NCI-H526 (cell line): ENCODE measurements around the gene NFKBIE.
"Not testable (repeated sequence)": the region's sequence is repeated elsewhere in the genome, so short reads cannot be mapped to it uniquely, and the experiment has no call there.

Source experiments
- DNase-seq, 2 experiments: peaks; one replicate each; lab custom pipeline; 2025; lab: John Stamatoyannopoulos, UW

The NFKBIE gene

GRCh38 chr6:44245912-44246662 lies 19.3 kb downstream of the NFKBIE start:
- peak; percentile 67 to 90 for DNase-seq

GRCh38 chr6:44245391-44245911 lies 19.9 kb downstream of the NFKBIE start:
- no peak for DNase-seq

DNA sequence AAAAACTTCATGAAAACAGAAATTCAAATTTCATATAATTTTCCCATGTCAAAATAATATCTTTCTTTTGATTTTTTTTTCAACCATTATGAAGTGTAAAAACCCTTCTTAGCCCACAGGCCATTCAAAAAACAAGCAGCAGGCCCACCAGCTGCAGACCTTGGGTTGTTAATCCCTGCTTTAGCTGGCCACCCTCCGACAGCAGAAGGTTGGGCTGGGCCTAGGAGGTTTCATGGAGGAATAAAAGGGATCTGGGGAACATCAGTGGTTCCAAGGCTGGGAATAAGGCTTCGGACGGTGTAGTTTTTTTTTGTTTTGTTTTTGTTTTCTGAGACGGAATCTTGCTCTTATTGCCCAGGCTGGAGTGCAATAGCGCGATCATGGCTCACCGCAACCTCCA lies 22.0 kb downstream of the NFKBIE start:
- DNase-seq: no peak

DNA sequence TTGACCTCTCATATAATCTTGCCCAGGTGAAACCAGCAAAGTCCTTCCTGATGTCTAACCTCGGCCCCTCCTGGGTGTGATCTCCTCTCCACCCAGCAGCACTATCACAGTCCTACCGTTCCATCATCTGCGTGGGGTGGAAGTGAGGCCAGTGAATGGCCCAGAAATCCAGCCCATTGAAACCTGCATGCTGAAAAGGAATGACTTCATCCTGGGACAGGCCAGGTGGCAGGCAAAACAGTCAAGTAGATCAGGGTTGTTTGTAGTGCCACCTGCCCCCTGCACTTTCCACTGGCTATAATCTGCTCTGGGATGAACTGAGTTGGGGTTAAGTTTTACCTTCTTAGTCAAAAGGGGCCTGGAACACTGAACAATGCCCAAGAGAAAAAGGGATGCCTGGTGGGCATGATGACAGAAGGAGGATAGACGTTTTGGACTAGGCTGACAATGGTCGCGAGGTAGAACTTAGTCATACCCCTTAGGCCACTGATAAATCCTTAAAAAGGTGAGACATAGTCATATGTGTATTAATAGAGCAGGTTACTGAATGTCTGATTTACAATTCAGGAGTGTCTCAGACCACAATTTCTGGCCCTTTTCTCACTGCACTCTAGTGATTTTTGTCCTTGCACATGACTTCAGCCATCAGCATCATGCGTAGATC lies 26.5 kb downstream of the NFKBIE start:
- DNase-seq: no peak

DNA sequence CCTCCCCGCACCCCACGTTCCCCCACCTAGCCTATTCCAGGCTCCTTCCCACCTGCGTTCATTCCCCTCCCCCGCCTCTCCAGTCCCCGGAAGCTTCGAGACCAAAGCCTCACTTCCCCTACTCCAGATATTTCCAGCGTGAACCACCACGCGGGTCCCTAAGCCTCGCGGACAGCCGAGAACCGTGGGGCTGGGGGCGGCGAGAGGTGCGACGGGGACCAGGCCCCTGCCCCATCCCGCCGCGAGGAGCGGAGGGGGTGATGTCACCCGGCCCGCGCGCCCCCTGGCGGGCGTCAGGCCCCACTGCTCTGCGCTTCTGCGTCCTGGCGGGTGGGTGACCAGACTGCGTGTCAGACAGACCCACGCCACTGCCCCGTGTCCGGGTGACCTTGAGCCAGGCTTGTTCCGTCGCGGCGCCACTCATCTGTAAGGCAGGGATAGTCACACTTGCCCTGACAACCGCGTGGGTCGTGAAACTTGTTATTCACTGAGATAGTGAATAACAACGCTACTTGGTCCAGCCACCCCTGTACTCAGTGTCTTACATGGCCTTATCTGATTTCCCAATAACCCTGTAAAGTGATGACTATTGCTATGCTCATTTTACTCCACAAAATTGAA lies 27.4 kb downstream of the NFKBIE start:
- peak; percentile 75 to 94 for DNase-seq

DNA sequence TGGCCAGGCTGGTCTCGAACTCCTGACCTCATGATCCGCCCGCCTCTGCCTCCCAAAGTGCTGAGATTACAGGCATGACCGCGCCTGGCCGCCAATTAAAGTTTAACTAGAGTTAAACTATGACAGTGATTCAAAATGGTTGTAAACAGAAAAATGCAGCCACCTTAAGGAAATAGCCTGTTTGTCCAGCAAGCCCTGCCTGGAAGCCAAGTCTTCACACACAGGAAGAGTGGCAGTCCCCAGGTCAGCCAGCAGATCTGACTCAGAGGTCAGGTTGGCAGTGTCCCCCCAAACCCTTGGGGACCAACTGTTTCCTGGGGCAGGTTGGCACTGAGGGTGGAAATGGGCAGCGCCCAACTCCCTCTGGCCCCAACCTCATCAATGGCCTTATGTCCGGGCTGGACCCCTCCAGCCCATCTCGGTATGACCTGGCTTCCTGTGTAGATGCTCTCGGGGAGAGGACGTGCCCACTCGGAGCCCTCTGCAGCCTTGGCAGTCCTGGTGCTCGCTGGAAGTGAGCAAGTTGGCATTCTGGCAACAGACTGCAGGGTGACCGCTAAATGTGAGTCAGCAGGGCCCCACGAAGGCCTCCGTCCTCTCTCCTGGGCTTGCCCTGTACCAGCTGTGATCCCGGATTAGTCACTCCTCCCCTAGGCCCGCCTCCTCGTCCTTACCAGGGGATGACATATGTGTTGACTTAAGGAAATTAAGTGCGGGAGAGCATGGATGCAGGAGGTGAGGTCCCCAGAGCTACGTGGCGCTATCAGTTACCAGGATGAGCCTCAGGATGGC lies 28.1 kb downstream of the NFKBIE start:
- peak; percentile 97 to 98 for DNase-seq

DNA sequence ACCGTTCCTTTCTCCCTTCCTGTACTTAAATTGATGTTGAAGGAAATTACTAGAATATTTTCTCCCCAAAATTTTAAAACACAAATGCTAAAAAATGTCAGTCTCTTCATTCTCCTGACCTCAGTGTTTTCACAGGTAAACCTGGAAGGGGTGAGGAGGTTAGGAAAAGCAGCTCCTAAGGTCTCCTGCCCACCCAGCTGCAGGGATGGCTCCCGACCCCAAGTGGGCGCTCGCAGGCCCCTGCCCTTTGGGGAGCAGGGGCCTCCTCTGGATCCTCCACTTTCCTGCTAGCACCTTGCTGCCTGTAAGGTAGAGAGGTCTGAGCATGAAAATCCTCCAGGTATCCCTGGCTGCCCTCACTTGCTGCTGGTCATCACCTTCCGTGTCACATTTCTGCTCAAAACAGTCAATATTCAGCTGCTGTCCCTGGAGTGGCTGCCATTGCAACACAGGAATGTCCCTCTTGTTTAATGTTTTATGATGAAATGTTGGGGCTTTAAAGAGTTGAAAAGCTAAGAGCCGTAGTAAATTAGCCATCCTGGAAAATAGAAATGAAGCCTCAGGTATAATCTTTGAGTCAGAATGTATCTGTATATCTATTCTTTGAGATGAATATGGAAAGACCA lies 29.3 kb downstream of the NFKBIE start:
- no peak for DNase-seq

GRCh38 chr6:44235269-44235668 lies 30.1 kb downstream of the NFKBIE start:
- no peak for DNase-seq

DNA sequence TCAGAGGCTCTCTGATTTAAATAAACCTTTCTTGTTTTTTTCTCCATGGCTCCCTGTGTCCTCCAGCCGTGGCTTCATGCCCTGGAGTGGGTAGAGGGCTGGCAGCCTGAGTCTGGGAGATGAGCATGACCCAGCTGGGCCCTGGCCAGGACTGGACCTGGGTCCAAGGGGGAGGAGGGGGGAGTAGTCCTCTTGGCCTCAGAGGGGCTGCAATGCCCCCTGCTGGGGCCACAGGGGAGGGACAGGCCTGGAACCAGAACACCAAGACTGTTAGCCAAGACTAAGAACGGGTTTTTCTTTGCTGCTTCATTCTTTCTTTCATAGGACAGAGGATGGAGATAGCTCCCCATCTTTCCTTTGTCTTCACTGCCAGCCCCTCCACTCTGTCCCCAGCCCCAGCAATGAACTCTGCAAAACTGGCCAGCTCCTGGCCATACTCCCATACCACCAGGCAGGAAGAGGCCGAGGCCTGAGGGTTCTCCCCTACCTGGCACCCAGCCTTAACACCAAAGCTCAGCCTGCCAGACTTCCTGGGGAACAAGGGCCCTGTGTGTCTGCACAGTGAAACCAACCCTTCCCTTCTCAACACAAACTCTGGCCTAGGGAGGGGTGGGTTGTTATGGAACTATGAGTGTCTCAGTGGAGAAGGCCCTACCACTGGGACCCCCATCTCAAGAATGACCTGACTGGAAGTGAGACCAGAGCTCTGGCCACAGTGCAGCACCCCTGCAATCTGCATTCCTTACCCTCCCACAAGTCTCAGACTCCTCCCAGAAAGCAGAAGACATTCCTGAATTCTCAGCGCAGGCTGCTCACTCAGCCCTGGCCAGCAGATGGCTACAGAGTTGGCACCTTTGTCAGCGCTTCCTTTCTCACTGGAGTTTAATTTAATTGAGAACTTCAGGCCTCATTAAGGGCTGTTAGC lies 31.0 kb downstream of the NFKBIE start:
- DNase-seq: peak in 1 of 2 experiments; percentile 61

DNA sequence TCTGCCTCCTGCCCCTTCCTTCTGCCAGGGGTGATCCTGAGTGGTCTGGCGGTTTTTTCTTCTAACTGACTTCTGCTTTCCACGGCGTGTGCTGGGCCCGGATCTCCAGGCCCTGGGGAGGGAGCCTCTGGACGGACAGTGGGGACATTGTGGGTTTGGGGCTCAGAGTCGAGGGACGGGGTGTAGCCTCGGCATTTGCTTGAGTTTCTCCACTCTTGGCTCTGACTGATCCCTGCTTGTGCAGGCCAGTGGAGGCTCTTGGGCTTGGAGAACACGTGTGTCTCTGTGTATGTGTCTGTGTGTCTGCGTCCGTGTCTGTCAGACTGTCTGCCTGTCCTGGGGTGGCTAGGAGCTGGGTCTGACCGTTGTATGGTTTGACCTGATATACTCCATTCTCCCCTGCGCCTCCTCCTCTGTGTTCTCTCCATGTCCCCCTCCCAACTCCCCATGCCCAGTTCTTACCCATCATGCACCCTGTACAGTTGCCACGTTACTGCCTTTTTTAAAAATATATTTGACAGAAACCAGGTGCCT lies 31.7 kb downstream of the NFKBIE start:
- no peak for DNase-seq

DNA sequence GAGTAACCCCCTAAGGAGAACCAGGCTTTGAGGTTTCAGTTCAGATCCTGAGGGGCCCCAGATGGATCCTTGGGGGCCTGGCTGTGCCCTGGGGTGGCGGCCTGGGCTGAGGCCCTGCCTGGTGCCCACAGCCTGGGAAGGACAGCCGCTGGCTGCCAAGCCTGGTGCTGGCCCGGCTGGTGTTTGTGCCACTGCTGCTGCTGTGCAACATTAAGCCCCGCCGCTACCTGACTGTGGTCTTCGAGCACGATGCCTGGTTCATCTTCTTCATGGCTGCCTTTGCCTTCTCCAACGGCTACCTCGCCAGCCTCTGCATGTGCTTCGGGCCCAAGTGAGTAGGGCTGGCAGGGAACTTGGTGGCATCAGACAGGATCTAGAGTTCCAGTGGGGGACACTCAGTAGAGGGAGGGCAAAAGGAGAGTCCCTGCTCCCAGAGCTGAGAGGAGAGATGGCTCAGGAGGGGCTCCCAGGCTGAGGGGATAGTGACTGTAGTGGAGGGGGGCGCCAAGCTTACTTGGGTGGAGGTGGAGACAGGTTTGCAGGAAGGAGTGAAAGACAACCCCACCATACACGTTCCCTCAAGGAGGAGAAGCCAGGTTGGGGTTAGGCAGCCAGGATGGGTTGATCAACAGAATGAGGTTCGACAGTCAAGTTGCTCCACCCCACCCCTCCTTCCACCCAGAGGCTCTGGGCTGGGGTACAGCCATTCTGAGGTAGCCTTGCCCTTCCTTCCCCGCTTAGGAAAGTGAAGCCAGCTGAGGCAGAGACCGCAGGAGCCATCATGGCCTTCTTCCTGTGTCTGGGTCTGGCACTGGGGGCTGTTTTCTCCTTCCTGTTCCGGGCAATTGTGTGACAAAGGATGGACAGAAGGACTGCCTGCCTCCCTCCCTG lies 32.4 kb downstream of the NFKBIE start:
- no peak for DNase-seq

DNA sequence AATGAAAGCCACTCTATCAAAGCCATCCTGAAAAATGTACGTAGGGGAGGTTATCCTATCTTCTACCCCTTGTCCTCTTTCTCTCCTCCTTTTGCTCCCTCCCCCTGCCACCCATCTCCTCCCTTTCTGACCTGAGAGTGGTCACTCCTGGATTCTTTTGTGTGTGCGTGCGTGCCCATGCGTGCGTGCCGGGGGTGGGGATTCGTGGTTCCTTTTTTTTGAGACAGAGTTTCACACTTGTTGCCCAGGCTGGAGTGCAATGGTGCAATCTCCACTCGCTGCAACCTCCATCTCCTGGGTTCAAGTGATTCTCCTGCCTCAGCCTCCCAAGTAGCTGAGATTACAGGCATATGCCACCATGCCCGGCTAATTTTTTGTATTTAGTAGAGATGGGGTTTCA lies 33.9 kb downstream of the NFKBIE start:
- DNase-seq: not testable (repeated sequence)

DNA sequence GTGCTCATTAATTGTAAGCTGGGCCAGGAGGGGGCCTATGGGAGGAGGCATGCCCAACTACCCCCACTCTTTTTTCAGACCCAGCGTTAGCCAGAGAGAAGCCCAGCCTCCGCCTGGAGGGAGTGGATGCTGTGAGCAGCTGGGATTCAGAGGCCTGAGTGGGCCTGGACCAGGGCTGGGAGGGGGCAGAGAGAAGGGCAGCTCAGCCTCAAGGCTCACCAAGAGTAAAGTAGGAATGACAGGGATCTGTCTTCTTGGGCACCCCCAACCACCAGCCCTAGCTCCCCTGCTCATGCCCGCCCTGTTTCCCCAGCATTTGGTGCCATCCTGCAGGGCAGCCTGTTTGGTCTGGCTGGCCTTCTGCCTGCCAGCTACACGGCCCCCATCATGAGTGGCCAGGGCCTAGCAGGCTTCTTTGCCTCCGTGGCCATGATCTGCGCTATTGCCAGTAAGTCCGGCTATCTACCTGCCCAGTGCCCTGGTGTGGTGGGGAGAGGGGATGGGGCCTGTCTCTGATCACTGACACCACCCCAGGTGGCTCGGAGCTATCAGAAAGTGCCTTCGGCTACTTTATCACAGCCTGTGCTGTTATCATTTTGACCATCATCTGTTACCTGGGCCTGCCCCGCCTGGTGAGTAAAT lies 35.2 kb downstream of the NFKBIE start:
- DNase-seq: no peak

- DNase-seq: no peak
These were observed 35.8 kb downstream of the NFKBIE start for GRCh38 chr6:44229376-44230033.

DNA sequence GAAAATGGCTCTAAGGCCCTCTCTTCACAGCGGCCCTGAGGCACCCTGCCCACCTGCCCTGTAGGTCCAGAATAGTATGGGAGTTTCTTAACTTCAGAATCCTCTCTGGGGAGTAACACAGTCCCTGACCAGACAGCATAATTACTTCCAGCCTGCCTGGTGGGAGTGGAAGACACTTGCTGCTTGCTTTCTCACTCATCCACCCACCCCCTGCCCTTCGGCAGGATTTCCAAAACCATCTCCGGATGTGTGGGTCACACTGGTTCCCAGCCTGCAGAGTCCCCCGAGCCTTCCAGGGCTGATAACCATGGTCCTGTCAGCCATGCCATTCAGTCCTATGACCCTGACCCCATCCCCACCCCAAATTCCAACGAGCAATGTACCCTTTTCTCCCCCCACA lies 36.5 kb downstream of the NFKBIE start:
- no peak for DNase-seq

DNA sequence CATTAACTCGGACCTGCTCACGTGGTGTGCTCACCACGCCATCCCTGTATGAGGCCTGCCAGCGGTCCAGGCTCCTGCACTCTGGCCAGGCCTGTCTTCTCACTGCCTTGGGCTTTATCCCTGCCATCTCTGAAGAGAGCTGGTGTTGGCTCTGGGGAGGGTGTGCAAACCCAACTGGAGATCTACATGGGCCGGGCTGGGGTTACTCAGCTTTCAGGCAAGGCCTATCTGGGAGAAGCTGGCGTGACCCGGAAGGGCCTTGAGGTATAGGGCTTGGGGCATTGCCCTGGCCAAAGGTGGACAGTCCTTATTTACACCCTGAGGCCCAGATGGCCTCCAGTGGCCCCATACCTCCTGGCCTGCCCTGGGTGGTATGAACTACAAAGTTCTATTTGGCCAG lies 36.9 kb downstream of the NFKBIE start:
- no peak for DNase-seq

GRCh38 chr6:44228031-44228430 lies 37.3 kb downstream of the NFKBIE start:
- DNase-seq: no peak

DNA sequence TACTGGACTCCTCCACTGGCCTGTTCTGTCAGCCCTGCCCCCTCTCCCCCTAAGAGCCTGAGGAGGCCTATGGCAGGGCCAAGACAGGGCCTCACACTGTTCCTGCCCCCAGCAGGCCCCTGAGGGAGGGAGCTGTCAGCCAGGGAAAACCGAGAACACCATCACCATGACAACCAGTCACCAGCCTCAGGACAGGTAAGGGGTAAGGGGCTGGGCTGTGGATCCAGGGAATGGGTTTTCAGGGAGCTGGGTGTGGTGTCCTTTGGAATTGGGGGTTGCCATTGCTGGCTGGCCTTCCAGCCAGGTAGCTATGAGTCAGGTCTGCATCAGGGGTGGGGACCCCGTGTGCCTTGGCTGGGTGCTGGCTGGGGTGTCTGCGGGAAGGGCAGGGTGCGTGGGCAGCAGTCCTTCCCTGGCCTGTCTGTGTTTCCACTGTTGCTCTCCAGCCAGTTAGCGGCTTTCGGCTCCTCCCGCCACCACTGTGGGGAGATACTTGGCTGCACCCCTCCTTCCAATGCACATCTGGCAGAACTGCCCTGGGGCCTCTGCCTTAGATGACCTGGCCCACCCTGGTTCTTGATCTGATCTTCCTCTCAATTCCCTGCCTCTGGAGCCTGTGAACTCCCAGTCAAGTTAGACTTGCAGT lies 38.1 kb downstream of the NFKBIE start:
- peak in 1 of 2 experiments; percentile 24 for DNase-seq
